Mammary epithelial cell (primary cell): ENCODE data around the gene CPD.

Source experiments
- CTCF ChIP-seq, 2 donors: IDR thresholded peaks in 1 of 2; conservative IDR thresholded peaks in 1 of 2; 2 replicates each; pipeline ENCODE4 v1.5.1; 2011 to 2012; ENCODE audit warnings: inconsistent platforms in 2 of 2, low read length in 2 of 2, mild to moderate bottlenecking in 2 of 2, control low read depth in 1 of 2, low read depth in 1 of 2; ENCODE audit not compliant: insufficient read depth in 1 of 2; ENCODE audit errors: extremely low read depth in 1 of 2
- EZH2 ChIP-seq: IDR thresholded peaks from 2 replicates; pipeline ENCODE4 v1.6.1; 2012; ENCODE audit warnings: low read length, inconsistent platforms, borderline replicate concordance

GRCh38 chr17:30519166-30519565 is 140.4 kb downstream of the CPD start:
- TF ChIP-seq CTCF (conservative IDR thresholded peaks at IDR 0.05 in 1 of 2, IDR thresholded peaks at IDR 0.05 in 1 of 2; ENCODE audit: extremely low read depth in 1 of 2, insufficient read depth in 1 of 2, low read depth in 1 of 2, low read length in 2 of 2): no peak
- TF ChIP-seq EZH2: no peak
